ENCODE measurements around the gene ATCAY. TPM values are rescaled to one million over a fixed set of nuclear protein-coding genes. Genes with fewer than 3 reads are reported as not detected.
"Not testable (repeated sequence)": the region's sequence is repeated elsewhere in the genome, so short reads cannot be mapped to it uniquely, and the experiment has no call there.

The ATCAY gene
- polyA plus RNA-seq, 3 donors, result not detected

- Histone ChIP-seq H3K4me3 (replicated peaks in 1 of 3; ENCODE audit: low read depth in 2 of 3, low read length in 3 of 3) (no peak overlapping the region), H3K9ac (ENCODE audit: insufficient read depth, low read length, poor library complexity, severe bottlenecking) (no peak overlapping the region), H3K9me3 (replicated peaks in 1 of 2; ENCODE audit: control insufficient read depth in 1 of 2, insufficient read depth in 1 of 2, low read length in 2 of 2) (peaks cover 0 to 4% of the 10 kb centered on the region in 2 donors), H4K20me1 (ENCODE audit: insufficient read depth, low read length) (no peaks in the 10 kb centered on the region), H3K36me3 (replicated peaks in 1 of 2; ENCODE audit: control insufficient read depth in 1 of 2, insufficient read depth in 2 of 2, low read length in 2 of 2) (no peaks in the 10 kb centered on the region), H3K4me2 (replicated peaks; ENCODE audit: extremely low read depth, low read length, poor library complexity, severe bottlenecking) (no peak overlapping the region), H3K4me1 (ENCODE audit: control insufficient read depth in 1 of 2, insufficient read depth in 2 of 2, low read length in 2 of 2) (no peaks in the 10 kb centered on the region), H3K27me3 (ENCODE audit: control insufficient read depth in 2 of 2, insufficient read depth in 2 of 2, low read length in 2 of 2) (no peaks in the 10 kb centered on the region), H2AFZ (ENCODE audit: insufficient read depth, low read depth, low read length, poor library complexity, severe bottlenecking) (no peak overlapping the region), H3K27ac (ENCODE audit: low read depth in 1 of 2, low read length in 2 of 2) (no peak overlapping the region), H3K79me2 (ENCODE audit: insufficient read depth, low read length) (no peaks in the 10 kb centered on the region)
- peaks cover 1 to 6% (median 5%) of the 10 kb centered on the region in 3 donors for H3K27me3 Mint-ChIP-seq (ENCODE audit: low read depth in 3 of 3)
- H3K4me1 Mint-ChIP-seq, result no peaks in the 10 kb centered on the region
- no peaks in the 10 kb centered on the region for H3K36me3 Mint-ChIP-seq
- DNase-seq, result no peak
- 84% methylated on average over 12 of the region's 12 CpGs for WGBS (ENCODE audit: insufficient coverage)
- peaks cover 2 to 8% (median 3%) of the 10 kb centered on the region in 7 donors for H3K9me3 Mint-ChIP-seq
- intact Hi-C loops (cut with micrococcal nuclease), result no loop called here
- TF ChIP-seq CTCF (IDR thresholded peaks at IDR 0.05), result no peak
- no peak overlapping the region for H3K27ac Mint-ChIP-seq
- H3K4me3 Mint-ChIP-seq, result no peak overlapping the region
Observed at GRCh38 chr19:3893509-3894179, 13.2 kb downstream of the ATCAY start.

GRCh38 chr19:3894959-3895358, 14.5 kb downstream of the ATCAY start:
- H3K27ac ChIP-seq (ENCODE audit: low read depth in 1 of 2, low read length in 2 of 2); H3K36me3 ChIP-seq (replicated peaks in 1 of 2; ENCODE audit: control insufficient read depth in 1 of 2, insufficient read depth in 2 of 2, low read length in 2 of 2); H3K79me2 ChIP-seq (ENCODE audit: insufficient read depth, low read length); H3K27me3 ChIP-seq (ENCODE audit: control insufficient read depth in 2 of 2, insufficient read depth in 2 of 2, low read length in 2 of 2); H2AFZ ChIP-seq (ENCODE audit: insufficient read depth, low read depth, low read length, poor library complexity, severe bottlenecking); H3K4me2 ChIP-seq (replicated peaks; ENCODE audit: extremely low read depth, low read length, poor library complexity, severe bottlenecking); H3K9me3 ChIP-seq (replicated peaks in 1 of 2; ENCODE audit: control insufficient read depth in 1 of 2, insufficient read depth in 1 of 2, low read length in 2 of 2); H3K9ac ChIP-seq (ENCODE audit: insufficient read depth, low read length, poor library complexity, severe bottlenecking); H3K27ac Mint-ChIP-seq; DNase-seq; H3K4me1 Mint-ChIP-seq; H3K36me3 Mint-ChIP-seq; H3K4me3 ChIP-seq (replicated peaks in 1 of 3; ENCODE audit: low read depth in 2 of 3, low read length in 3 of 3); H3K4me1 ChIP-seq (ENCODE audit: control insufficient read depth in 1 of 2, insufficient read depth in 2 of 2, low read length in 2 of 2); H3K4me3 Mint-ChIP-seq; H4K20me1 ChIP-seq (ENCODE audit: insufficient read depth, low read length); intact Hi-C loops (cut with micrococcal nuclease): not testable (repeated sequence)
- H3K9me3 Mint-ChIP-seq, result peaks cover 2 to 13% (median 7%) of the 10 kb centered on the region in 7 donors
- 95% methylated on average over 4 of the region's 5 CpGs for WGBS (ENCODE audit: insufficient coverage)
- peaks cover 1 to 11% (median 3%) of the 10 kb centered on the region in 3 donors for H3K27me3 Mint-ChIP-seq (ENCODE audit: low read depth in 3 of 3)
